GM10248 (cell line): ENCODE results near the gene SCN4A.

Experiments used
- CTCF ChIA-PET: fragments of 300-600 bp; sonication (Branson Sonifier 250); formaldehyde crosslinking; extraction: SDS; loops from one replicate; lab custom pipeline; 2021; ENCODE audit warnings: antibody characterized with exemption; lab: Yijun Ruan, JAX
- POLR2A ChIA-PET: fragments of 350-650 bp; sonication (Branson Sonifier 250); formaldehyde crosslinking; extraction: SDS; loops from one replicate; lab custom pipeline; 2020; ENCODE audit warnings: antibody characterized with exemption; lab: Yijun Ruan, JAX
- DNase-seq: peaks from one replicate; pipeline ENCODE4 v3.0.0; 2012; ENCODE audit errors: extremely low spot score
- CTCF ChIP-seq: IDR thresholded peaks from 2 replicates; pipeline ENCODE4 v1.5.1; 2012; ENCODE audit warnings: mild to moderate bottlenecking, low read depth; ENCODE audit errors: extremely low read depth, missing control alignments, control extremely low read depth

The SCN4A gene

DNA sequence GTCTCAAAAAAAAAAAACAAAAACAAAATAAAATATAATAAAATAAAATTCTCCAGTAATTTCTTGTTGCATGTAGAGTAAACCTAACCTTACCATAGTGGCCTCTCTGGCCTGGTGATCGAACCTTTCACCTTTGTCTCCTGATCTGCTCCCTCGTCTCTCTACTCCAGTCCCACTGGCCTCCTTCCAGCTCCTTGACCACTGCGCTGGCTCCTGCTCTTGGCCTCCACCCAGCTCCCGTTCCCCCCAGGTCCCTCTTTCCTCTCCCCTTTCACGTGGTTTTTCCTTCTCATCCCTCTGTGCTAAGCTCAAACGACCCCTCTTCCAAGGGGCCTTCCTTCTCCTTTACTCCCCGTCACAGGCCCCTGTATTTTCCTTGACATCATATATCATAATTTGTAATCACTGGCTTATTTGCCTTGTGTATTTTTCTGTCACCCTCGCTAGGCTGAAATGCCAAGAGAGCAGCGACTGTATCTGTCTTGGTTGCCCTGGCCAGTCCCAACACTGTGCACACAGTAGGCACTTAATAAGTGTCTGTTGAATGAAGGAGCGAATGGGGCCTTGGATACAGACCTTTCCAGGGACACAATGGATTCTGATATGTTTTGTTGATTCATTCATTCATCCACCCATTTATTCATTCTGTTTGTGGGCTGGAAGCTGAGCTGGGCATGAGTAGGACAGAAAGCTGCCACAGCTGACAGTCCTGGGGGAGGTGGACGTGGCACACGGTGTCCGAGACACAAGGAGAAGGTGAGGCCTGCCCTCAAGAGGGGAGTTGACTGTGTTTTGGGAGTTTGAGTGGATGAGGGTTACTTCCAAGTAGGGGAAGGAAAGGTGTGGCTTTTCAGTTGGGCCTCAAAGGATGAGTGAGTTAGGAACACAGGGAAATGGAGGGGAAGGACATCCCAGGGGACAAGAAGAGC is 5.8 kb upstream of the SCN4A start:
- no peak for DNase-seq
- no peak for TF ChIP-seq CTCF
- POLR2A ChIA-PET: no interaction called here
- CTCF ChIA-PET: interaction anchor here (1.3 to 5.5 kb wide), 7 partner anchors 10 to 155 kb away, joined by 3 to 26 read pairs (median 5); no protein-coding TSS in a partner anchor

DNA sequence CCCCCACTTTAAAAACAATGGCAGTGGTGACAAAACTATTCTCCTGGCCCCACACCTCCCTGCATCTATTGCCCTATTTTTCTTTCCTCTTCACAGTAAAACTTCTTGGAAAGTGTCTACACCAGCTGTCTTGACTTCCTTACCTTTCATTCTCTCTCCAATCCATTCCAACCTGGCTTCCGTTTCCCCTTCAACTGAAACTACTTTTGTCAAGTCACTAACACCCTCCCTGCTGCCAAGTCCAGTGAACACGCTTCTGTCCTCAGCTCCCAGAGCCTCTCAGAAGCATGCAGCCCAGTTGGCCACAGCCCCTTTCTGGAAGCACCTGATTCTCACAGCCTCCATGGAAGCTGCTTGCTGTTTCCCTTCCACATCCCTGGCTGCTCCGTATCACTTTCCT is 4.0 kb upstream of the SCN4A start:
- DNase-seq: no peak
- TF ChIP-seq CTCF: no peak
- CTCF ChIA-PET: interaction anchor here (1.1 to 5.5 kb wide), 7 partner anchors 8 to 95 kb away, joined by 3 to 26 read pairs (median 3); partner anchors contain the start of genes GH1 and GH2
- POLR2A ChIA-PET: no interaction called here

DNA sequence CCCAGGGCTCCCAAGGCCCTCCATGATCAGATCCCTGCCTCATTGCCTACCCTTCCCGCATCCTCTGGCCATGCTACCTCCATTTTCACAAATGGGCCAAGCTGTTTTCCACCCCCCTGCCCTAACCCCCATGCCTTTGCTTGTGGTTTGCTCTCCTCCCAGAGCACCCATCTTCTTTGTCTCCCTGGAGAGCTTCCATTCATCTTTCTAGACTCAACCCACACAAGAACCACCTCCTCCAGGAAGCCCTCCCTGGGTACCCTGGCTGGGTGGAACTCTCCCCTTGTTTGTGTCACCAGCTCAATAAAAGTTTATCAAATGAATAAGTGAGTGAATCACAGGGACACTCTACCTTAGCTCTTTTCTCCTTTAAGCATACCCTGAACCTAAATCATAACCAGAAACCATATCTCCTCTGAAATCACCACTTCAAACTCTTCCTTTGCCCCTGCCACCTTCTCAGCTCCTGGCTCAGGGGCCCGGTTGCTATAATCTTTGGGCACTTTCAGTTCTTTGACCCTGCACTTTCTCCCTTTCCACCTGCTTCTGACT is 2.9 kb upstream of the SCN4A start:
- no peak for DNase-seq
- ChIA-PET POLR2A (no interaction called here), CTCF (interaction anchor here (0.9 to 5.5 kb wide), 12 partner anchors 10 to 63 kb away, joined by 3 to 26 read pairs (median 4); partner anchors contain the start of gene GH1)
- no peak for TF ChIP-seq CTCF

- no peak for TF ChIP-seq CTCF
- ChIA-PET POLR2A (no interaction called here), CTCF (interaction anchor here (0.8 to 2.3 kb wide), 4 partner anchors 13 to 74 kb away, joined by 3 to 15 read pairs (median 4); partner anchors contain the start of gene GH1)
- DNase-seq: no peak
Observed at GRCh38 chr17:63974594-63975192, 2.0 kb upstream of the SCN4A start.

GRCh38 chr17:63973930-63974593 is 1.3 kb upstream of the SCN4A start:
- no peak for DNase-seq
- POLR2A ChIA-PET: no interaction called here
- no peak for TF ChIP-seq CTCF
- CTCF ChIA-PET: interaction anchor here (0.8 to 1.8 kb wide), 3 partner anchors 17 to 73 kb away, joined by 3 to 6 read pairs (median 3); no protein-coding TSS in a partner anchor
